Right lobe of liver (tissue), 6 donors: ENCODE data around the gene DNAJA4. TPM values are rescaled to one million over a fixed set of nuclear protein-coding genes. Genes with fewer than 3 reads are reported as not detected.
A peak's percentile ranks its signal among the peaks of the same experiment; 100 is the strongest.

Experiments used
- ATAC-seq, 4 donors: fragments of 200-7000 bp; cut with Tn5 transposase; one replicate each; pipeline ENCODE4 v1.9.1; 2020; ENCODE audit warnings: mild to moderate bottlenecking in 4 of 4, moderate library complexity in 4 of 4
- DNase-seq, 3 donors: peaks; one replicate each; pipeline ENCODE4 v3.0.0-alpha.2; 2020
- H3K27ac ChIP-seq, 3 donors: fragments of 200-600 bp; one replicate each; pipeline ENCODE4 v1.8.0; 2022
- H3K27me3 ChIP-seq, 2 donors: fragments of 200-600 bp; one replicate each; pipeline ENCODE4 v1.8.0; 2022
- H3K36me3 ChIP-seq, 4 donors: fragments of 200-600 bp; sonication (generic) in 1 of 4; one replicate each; pipeline versions ENCODE4 v1.5.1 to v1.8.0; 2017 to 2022; ENCODE audit warnings: control low read depth in 1 of 4
- H3K4me1 ChIP-seq, 4 donors: fragments of 200-600 bp; sonication (generic) in 1 of 4; one replicate each; pipeline versions ENCODE4 v1.5.1 to v1.8.0; 2017 to 2022; ENCODE audit warnings: control low read depth in 1 of 4
- H3K4me3 ChIP-seq, 3 donors: fragments of 200-600 bp; one replicate each; pipeline ENCODE4 v1.8.0; 2022
- H3K9me3 ChIP-seq, 4 donors: fragments of 200-600 bp; sonication (generic) in 1 of 4; one replicate each; pipeline versions ENCODE4 v1.5.1 to v1.8.0; 2017 to 2022; ENCODE audit warnings: control low read depth in 1 of 4
- POLR2A ChIP-seq: fragments of 450-650 bp; IDR thresholded peaks from one replicate; pipeline ENCODE4 v1.6.1; 2017; ENCODE audit warnings: antibody characterized with exemption, mild to moderate bottlenecking
- WGBS: methylation state at CpG from one replicate; pipeline ENCODE4 v1.1.6; 2018; ENCODE audit warnings: low coverage, low lambda C conversion rate; ENCODE audit not compliant: insufficient coverage; ENCODE audit errors: missing lambda C conversion rate; 5-methylcytosine and 5-hydroxymethylcytosine counted together
- intact Hi-C, 2 donors: fragments of 100-400 bp; cut with DNase I; formaldehyde crosslinking; loops; one replicate each; pipeline versions ENCODE4 v1.11.2 to v1.14.1; 2022
- total RNA-seq, 6 experiments: library from RNA; depleted of rRNA in 2 of 6; stranded (reverse); fragments of >200 nt in 2 of 6; fragmentation: NEBNext Ultra II Directional in 3 of 6; extraction: Animal tissue kit (Norgen Biotek cat#: 25700) in 3 of 6; gene quantifications; one replicate each; pipeline versions ENCODE4 v1.1.0 to v1.2.4, GENCODE V29; 2016 to 2023
- TF ChIP-seq, protein P1 (sequence below), 4 donors: fragments of 200-600 bp in 3 of 4; fragments of 450-650 bp in 1 of 4; IDR thresholded peaks; one replicate each; pipeline versions ENCODE4 v1.5.1 to v1.8.0; 2016 to 2022; ENCODE audit warnings: antibody characterized with exemption in 4 of 4, mild to moderate bottlenecking in 2 of 4
- donor health status: DM: no; HTN: yes; CAD: no.
- donor health status: DM: no; HTN: no; CAD: no.
- donor health status: DM: no; HTN: no; CAD: no.
- donor health status: DM: no; HTN: yes; CAD: no.
- donor health status: DM: no; HTN: yes; CAD: no.

DNAJA4 gene
- total RNA-seq, 6 experiments from 2014 or later, result 0.73 to 3.4 (median 1.9) TPM

DNA sequence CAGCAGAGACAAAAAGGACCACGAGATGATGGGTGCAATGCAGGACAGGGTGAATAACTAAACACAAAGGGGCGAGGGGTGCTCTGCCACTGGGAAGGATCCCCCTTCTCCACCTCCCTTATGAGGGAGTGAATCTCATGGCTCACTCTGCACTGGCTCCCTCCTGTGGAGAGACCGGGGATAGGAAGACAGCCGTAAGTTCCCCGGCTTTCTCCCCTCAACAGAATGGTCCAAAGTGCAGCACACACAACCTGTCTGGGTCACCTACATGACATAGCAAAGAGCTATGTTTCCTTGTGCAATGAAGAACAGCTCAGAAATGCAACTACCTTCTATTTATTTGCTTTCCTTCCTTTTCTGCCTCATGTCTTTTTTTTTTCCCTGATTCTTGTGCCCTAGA lies 22.2 kb upstream of the DNAJA4 start:
- WGBS, result 40% methylated on average over 2 of the region's 5 CpGs
- peak; percentile 33 to 69 (median 57) for ATAC-seq
- TF ChIP-seq POLR2A, result no peak
- TF ChIP-seq, protein P1, sequence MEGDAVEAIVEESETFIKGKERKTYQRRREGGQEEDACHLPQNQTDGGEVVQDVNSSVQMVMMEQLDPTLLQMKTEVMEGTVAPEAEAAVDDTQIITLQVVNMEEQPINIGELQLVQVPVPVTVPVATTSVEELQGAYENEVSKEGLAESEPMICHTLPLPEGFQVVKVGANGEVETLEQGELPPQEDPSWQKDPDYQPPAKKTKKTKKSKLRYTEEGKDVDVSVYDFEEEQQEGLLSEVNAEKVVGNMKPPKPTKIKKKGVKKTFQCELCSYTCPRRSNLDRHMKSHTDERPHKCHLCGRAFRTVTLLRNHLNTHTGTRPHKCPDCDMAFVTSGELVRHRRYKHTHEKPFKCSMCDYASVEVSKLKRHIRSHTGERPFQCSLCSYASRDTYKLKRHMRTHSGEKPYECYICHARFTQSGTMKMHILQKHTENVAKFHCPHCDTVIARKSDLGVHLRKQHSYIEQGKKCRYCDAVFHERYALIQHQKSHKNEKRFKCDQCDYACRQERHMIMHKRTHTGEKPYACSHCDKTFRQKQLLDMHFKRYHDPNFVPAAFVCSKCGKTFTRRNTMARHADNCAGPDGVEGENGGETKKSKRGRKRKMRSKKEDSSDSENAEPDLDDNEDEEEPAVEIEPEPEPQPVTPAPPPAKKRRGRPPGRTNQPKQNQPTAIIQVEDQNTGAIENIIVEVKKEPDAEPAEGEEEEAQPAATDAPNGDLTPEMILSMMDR (IDR thresholded peaks at IDR 0.05), result peak in 3 of 4 donors; percentile 22 to 36 (median 29)
- no peaks in the 10 kb centered on the region for H3K4me1 ChIP-seq
- no peak overlapping the region for H3K4me3 ChIP-seq
- intact Hi-C loops, result loop anchor here in 1 of 2 donors (5.0 kb wide), 2 partner anchors 45 to 115 kb away; no protein-coding TSS in a partner anchor
- no peaks in the 10 kb centered on the region for H3K9me3 ChIP-seq
- H3K27me3 ChIP-seq, result no peaks in the 10 kb centered on the region
- no peak for DNase-seq
- no peaks in the 10 kb centered on the region for H3K36me3 ChIP-seq
- no peak overlapping the region for H3K27ac ChIP-seq

- H3K27me3 ChIP-seq, result no peaks in the 10 kb centered on the region
- no peak overlapping the region for H3K27ac ChIP-seq
- intact Hi-C loops, result loop anchor here in 1 of 2 donors (5.0 kb wide), 2 partner anchors 46 to 116 kb away; no protein-coding TSS in a partner anchor
- WGBS, result 18% methylated on average over 1 of the region's 6 CpGs
- DNase-seq, result peak in 1 of 3 donors; percentile 23
- no peak for ATAC-seq
- no peaks in the 10 kb centered on the region for H3K9me3 ChIP-seq
- H3K4me3 ChIP-seq, result no peak overlapping the region
- TF ChIP-seq POLR2A, result no peak
- TF ChIP-seq, protein P1 (IDR thresholded peaks at IDR 0.05), result no peak
- H3K36me3 ChIP-seq, result no peaks in the 10 kb centered on the region
- no peaks in the 10 kb centered on the region for H3K4me1 ChIP-seq
Measured at GRCh38 chr15:78243058-78243457, 21.3 kb upstream of the DNAJA4 start.

DNA sequence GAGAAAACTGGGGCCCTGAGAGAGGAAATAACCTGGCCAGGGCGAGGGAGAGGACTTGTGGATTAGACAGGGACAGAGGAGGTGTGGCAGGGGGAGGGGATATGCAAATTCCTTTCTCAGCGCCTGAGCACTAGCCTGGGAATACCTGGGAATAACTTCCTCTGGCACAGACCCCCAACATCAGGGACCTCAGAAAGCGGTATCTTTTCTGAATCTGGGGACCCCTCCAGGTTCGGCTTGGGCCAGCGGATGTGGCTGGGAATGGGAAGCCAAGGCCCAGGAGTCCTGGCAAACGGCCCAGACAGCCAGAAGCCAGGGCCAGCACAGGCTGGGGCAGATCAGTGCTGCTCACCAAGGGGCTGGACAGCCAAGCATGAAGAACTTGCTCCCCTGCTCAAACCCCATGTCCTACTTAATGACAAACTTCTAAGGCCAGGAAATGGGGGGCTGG lies 20.8 kb upstream of the DNAJA4 start:
- H3K27ac ChIP-seq, result no peak overlapping the region
- DNase-seq (peak; percentile 38 to 64 (median 58)), ATAC-seq (peak in 3 of 4 donors; percentile 25 to 45 (median 33))
- intact Hi-C loops, result loop anchor here in 1 of 2 donors (5.0 kb wide), 2 partner anchors 46 to 116 kb away; no protein-coding TSS in a partner anchor
- no peaks in the 10 kb centered on the region for H3K36me3 ChIP-seq
- TF ChIP-seq, protein P1 (IDR thresholded peaks at IDR 0.05), result no peak
- H3K27me3 ChIP-seq, result no peaks in the 10 kb centered on the region
- no peaks in the 10 kb centered on the region for H3K4me1 ChIP-seq
- H3K4me3 ChIP-seq, result no peak overlapping the region
- WGBS, result 62% methylated on average over 2 of the region's 6 CpGs
- no peaks in the 10 kb centered on the region for H3K9me3 ChIP-seq

DNA sequence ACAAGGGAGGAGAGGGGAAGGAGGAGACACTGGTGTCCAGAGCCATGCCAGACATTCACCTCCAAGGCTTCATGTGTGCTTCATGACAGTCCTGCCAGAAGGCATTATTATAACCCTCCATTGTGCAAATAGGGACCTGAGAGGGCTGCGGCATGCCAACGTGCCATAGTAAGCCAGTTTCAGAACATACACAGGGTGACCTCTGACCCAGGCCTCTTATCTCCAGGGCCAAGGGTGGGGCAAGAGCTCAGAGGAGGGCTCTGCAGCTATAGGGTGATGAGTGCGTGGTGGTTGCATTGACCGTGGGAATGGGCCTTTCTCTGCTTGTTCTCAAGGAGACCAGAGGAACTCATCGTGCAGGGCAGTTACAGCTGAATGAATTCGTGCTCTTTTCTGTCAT lies 20.3 kb upstream of the DNAJA4 start:
- Histone ChIP-seq H3K27ac (no peak overlapping the region), H3K4me3 (no peak overlapping the region), H3K9me3 (no peaks in the 10 kb centered on the region), H3K36me3 (no peaks in the 10 kb centered on the region), H3K27me3 (no peaks in the 10 kb centered on the region), H3K4me1 (no peaks in the 10 kb centered on the region)
- peak in 1 of 3 donors; percentile 37 for DNase-seq
- ATAC-seq, result no peak
- TF ChIP-seq, protein P1 (IDR thresholded peaks at IDR 0.05), result no peak
- TF ChIP-seq POLR2A, result no peak
- 42% methylated on average over 2 of the region's 6 CpGs for WGBS
- intact Hi-C loops, result loop anchor here in 1 of 2 donors (5.0 kb wide), 2 partner anchors 47 to 117 kb away; no protein-coding TSS in a partner anchor
